Measurements from ENCODE around the gene EPO.
"Not testable (repeated sequence)": the region's sequence is repeated elsewhere in the genome, so short reads cannot be mapped to it uniquely, and the experiment has no call there.

EPO gene

GRCh38 chr7:100711369-100711768, 8.9 kb upstream of the EPO start:
- TF ChIP-seq MYC (IDR thresholded peaks at IDR 0.05; ENCODE audit: low read depth, low read length) (no peak), MAX (IDR thresholded peaks at IDR 0.05; ENCODE audit: low read depth, low read length) (no peak), CTCF (IDR thresholded peaks at IDR 0.05; ENCODE audit: low read depth, low read length) (no peak), POLR2A (IDR thresholded peaks at IDR 0.05; ENCODE audit: extremely low read depth, insufficient read length) (no peak)
- H3K4me3 ChIP-seq (ENCODE audit: low read depth, low read length), result no peak overlapping the region
- no peak for DNase-seq (ENCODE audit: low read depth)

GRCh38 chr7:100714725-100715124, 5.5 kb upstream of the EPO start:
- H3K4me3 ChIP-seq (ENCODE audit: low read depth, low read length), result no peak overlapping the region
- TF ChIP-seq MYC (IDR thresholded peaks at IDR 0.05; ENCODE audit: low read depth, low read length), result no peak
- TF ChIP-seq MAX (IDR thresholded peaks at IDR 0.05; ENCODE audit: low read depth, low read length), result no peak
- DNase-seq (ENCODE audit: low read depth), result no peak

GRCh38 chr7:100717073-100717472, 3.2 kb upstream of the EPO start:
- not testable (repeated sequence) for H3K4me3 ChIP-seq (ENCODE audit: low read depth, low read length); DNase-seq (ENCODE audit: low read depth)

GRCh38 chr7:100719523-100720278, 567 bp upstream of the EPO start:
- DNase-seq (ENCODE audit: low read depth), result peak; percentile 50
- TF ChIP-seq CTCF (IDR thresholded peaks at IDR 0.05; ENCODE audit: low read depth, low read length) (no peak), MAX (IDR thresholded peaks at IDR 0.05; ENCODE audit: low read depth, low read length) (no peak), MYC (IDR thresholded peaks at IDR 0.05; ENCODE audit: low read depth, low read length) (no peak), POLR2A (IDR thresholded peaks at IDR 0.05; ENCODE audit: extremely low read depth, insufficient read length) (no peak)
- no peak overlapping the region for H3K4me3 ChIP-seq (ENCODE audit: low read depth, low read length)

- no peak for TF ChIP-seq MYC (IDR thresholded peaks at IDR 0.05; ENCODE audit: low read depth, low read length)
- TF ChIP-seq POLR2A (IDR thresholded peaks at IDR 0.05; ENCODE audit: extremely low read depth, insufficient read length), result no peak
- TF ChIP-seq CTCF (IDR thresholded peaks at IDR 0.05; ENCODE audit: low read depth, low read length), result no peak
- TF ChIP-seq MAX (IDR thresholded peaks at IDR 0.05; ENCODE audit: low read depth, low read length), result no peak
- H3K4me3 ChIP-seq (ENCODE audit: low read depth, low read length), result no peak overlapping the region
Measured at GRCh38 chr7:100720671-100721504, 620 bp downstream of the EPO start.

GRCh38 chr7:100721505-100721812, 1.2 kb downstream of the EPO start:
- TF ChIP-seq CTCF (IDR thresholded peaks at IDR 0.05; ENCODE audit: low read depth, low read length), result no peak
- TF ChIP-seq POLR2A (IDR thresholded peaks at IDR 0.05; ENCODE audit: extremely low read depth, insufficient read length), result no peak
- no peak for TF ChIP-seq MYC (IDR thresholded peaks at IDR 0.05; ENCODE audit: low read depth, low read length)
- no peak for TF ChIP-seq MAX (IDR thresholded peaks at IDR 0.05; ENCODE audit: low read depth, low read length)
- DNase-seq (ENCODE audit: low read depth), result no peak
- no peak overlapping the region for H3K4me3 ChIP-seq (ENCODE audit: low read depth, low read length)

More at GRCh38 chr7:100720671-100721504, 620 bp downstream of the EPO start:
- no peak for DNase-seq (ENCODE audit: low read depth)

All from NB4 (cell line).